ENCODE data around the gene DNAL1. TPM values are rescaled to one million over a fixed set of nuclear protein-coding genes. Genes with fewer than 3 reads are reported as not detected.

DNAL1 gene
- total and polyA plus RNA-seq, 9 of the 15 experiments (the other 6 are each of a cell fraction or from before 2014, with no cell fraction given), result 1.6 to 11.7 (median 4.8) TPM

DNA sequence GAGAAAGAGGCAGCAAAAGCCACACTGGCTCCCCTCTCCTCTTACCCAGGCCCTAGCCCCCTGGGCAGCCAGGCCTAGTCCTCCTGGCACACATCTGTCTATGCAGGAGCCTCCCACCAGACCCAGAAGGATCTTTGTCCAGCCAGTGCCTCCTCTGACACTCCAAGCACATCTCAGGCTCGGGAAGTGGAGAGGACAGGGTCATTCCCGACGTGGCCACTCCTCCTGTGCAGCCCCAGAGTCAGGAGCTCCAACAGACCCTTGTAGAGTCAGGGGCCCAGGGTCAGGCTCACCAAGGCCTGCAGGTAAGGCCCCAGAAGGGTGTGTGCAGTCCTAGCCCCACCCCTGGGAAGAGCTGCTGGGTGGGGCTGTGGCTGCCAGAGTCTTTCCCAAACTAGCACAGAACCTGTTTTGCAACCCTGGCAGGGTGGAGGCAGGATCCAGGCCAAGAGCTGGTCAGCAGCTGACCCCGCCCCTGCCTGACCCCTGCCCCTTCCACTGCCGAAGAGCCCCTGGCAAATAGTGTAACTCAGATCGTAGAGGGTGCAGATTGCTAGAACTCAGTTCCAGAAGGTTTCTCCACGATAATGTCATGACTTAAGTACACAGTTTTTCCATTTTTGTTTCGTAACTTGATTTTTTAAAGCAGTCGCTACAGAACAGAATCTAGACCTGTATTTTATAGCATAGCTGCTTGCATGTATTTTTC is 96.0 kb downstream of the DNAL1 start:
- no peak overlapping the region for H2AFZ ChIP-seq (ENCODE audit: low read depth, low read length)
- H3K4me2 ChIP-seq (ENCODE audit: insufficient read depth, low read length), result peak overlapping the region; percentile 66
- ATAC-seq (peak; percentile 38), DNase-seq (ENCODE audit: extremely low read depth in 1 of 4, low spot score in 3 of 4) (peak; percentile 45 to 68 (median 54)), FAIRE-seq (peak; percentile 77)
- H3K9me3 ChIP-seq (replicated peaks; ENCODE audit: control insufficient read depth, insufficient read depth, low read depth, low read length), result no peaks in the 10 kb centered on the region
- H3K9ac ChIP-seq (ENCODE audit: insufficient read depth in 1 of 2, low read depth in 2 of 2, low read length in 2 of 2), result peak overlapping the region; percentile 60 to 84
- POLR2A ChIA-PET, result interaction anchor here (0.6 to 6.8 kb wide), 8 partner anchors 9 to 727 kb away, joined by 3 to 80 read pairs (median 8); a partner anchor contains a TSS
- intact Hi-C loops (cut with micrococcal nuclease), result loop anchor here (2.0 to 5.0 kb wide), 3 partner anchors 14 to 147 kb away; partner anchors contain the start of gene ZNF410
- H3K36me3 ChIP-seq (ENCODE audit: control insufficient read depth, insufficient read depth, low read length), result peaks cover 52% of the 10 kb centered on the region; the same call in 2 of the 3 replicates
- TF ChIP-seq, protein P1, sequence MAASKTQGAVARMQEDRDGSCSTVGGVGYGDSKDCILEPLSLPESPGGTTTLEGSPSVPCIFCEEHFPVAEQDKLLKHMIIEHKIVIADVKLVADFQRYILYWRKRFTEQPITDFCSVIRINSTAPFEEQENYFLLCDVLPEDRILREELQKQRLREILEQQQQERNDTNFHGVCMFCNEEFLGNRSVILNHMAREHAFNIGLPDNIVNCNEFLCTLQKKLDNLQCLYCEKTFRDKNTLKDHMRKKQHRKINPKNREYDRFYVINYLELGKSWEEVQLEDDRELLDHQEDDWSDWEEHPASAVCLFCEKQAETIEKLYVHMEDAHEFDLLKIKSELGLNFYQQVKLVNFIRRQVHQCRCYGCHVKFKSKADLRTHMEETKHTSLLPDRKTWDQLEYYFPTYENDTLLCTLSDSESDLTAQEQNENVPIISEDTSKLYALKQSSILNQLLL (CRISPR knock-in tag; IDR thresholded peaks at IDR 0.05; ENCODE audit: borderline replicate concordance), result no peak
- TF ChIP-seq CEBPB (tag; IDR thresholded peaks at IDR 0.05) (peak; percentile 56), CEBPG (CRISPR knock-in tag; IDR thresholded peaks at IDR 0.05) (no peak), CEBPG (tag; conservative IDR thresholded peaks at IDR 0.05 in 1 of 2, IDR thresholded peaks at IDR 0.05 in 1 of 2) (peak in 1 of 2 experiments; percentile 32; a peak in 1 of 4 replicates), RBM15 (IDR thresholded peaks at IDR 0.05; ENCODE audit: insufficient read depth, low read length) (no peak), FOXJ2 (tag; IDR thresholded peaks at IDR 0.05) (no peak), FOXA3 (CRISPR knock-in tag; conservative IDR thresholded peaks at IDR 0.05 in 1 of 2, IDR thresholded peaks at IDR 0.05 in 1 of 2) (no peak), ZNF561 (CRISPR knock-in tag; conservative IDR thresholded peaks at IDR 0.05) (no peak), RUNX1 (IDR thresholded peaks at IDR 0.05; ENCODE audit: low read depth) (no peak), POLR2AphosphoS5 (IDR thresholded peaks at IDR 0.05; ENCODE audit: control insufficient read depth, insufficient read depth, low read depth, low read length) (no peak), NR2C2 (CRISPR knock-in tag; IDR thresholded peaks at IDR 0.05) (no peak), NR2C2 (tag; IDR thresholded peaks at IDR 0.05) (peak; percentile 31; the same call in 1 of the 2 replicates), KAT7 (CRISPR knock-in tag; IDR thresholded peaks at IDR 0.05; ENCODE audit: borderline replicate concordance) (no peak)
- TF ChIP-seq, protein P2, sequence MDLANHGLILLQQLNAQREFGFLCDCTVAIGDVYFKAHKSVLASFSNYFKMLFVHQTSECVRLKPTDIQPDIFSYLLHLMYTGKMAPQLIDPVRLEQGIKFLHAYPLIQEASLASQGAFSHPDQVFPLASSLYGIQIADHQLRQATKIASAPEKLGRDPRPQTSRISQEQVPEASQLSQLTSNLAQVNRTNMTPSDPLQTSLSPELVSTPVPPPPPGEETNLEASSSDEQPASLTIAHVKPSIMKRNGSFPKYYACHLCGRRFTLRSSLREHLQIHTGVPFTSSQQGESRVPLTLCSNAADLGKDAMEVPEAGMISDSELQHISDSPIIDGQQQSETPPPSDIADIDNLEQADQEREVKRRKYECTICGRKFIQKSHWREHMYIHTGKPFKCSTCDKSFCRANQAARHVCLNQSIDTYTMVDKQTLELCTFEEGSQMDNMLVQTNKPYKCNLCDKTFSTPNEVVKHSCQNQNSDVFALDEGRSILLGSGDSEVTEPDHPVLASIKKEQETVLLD (IDR thresholded peaks at IDR 0.05), result no peak
- CTCF ChIA-PET (ENCODE audit: low intra/inter-chr PET ratio), result no interaction called here
- in situ Hi-C loops (cut with MboI), result no loop called here
- peak overlapping the region; percentile 17; the same call in 1 of the 2 replicates for H3K4me3 ChIP-seq
- peaks cover 83% of the 10 kb centered on the region for H3K79me2 ChIP-seq (ENCODE audit: control insufficient read depth, insufficient read depth, low read length)
- H3K27ac ChIP-seq (ENCODE audit: extremely low read depth, low read depth, low read length), result peak overlapping the region; percentile 86
- H3K9me1 ChIP-seq (ENCODE audit: control insufficient read depth, insufficient read depth, low read length), result no peaks in the 10 kb centered on the region
- H3K4me1 ChIP-seq (replicated peaks in 1 of 2; ENCODE audit: control insufficient read depth in 2 of 2, insufficient read depth in 2 of 2, low read length in 2 of 2), result peaks cover 50 to 73% of the 10 kb centered on the region in 2 experiments
- 28% methylated on average over 8 of the region's 9 CpGs for WGBS (ENCODE audit: insufficient coverage, low coverage, missing lambda C conversion rate)
- no peaks in the 10 kb centered on the region for H3K27me3 ChIP-seq (ENCODE audit: control insufficient read depth in 2 of 2, insufficient read depth in 2 of 2, low read length in 2 of 2)
- no TSS peak for BruUV-seq (replicated peaks)
- H4K20me1 ChIP-seq (replicated peaks; ENCODE audit: control insufficient read depth, insufficient read depth, low read length), result no peaks in the 10 kb centered on the region; the same call in 1 of the 2 replicates

All from K562 (cell line).